Measurements from ENCODE around the gene SPG21. TPM values are rescaled to one million over a fixed set of nuclear protein-coding genes. Genes with fewer than 3 reads are reported as not detected.

SPG21 gene, protein sequence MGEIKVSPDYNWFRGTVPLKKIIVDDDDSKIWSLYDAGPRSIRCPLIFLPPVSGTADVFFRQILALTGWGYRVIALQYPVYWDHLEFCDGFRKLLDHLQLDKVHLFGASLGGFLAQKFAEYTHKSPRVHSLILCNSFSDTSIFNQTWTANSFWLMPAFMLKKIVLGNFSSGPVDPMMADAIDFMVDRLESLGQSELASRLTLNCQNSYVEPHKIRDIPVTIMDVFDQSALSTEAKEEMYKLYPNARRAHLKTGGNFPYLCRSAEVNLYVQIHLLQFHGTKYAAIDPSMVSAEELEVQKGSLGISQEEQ
- total RNA-seq (2021; fragmentation: NEBNext Ultra II Directional; extraction: Animal tissue kit (Norgen Biotek cat#: 25700)), result 68.6 and 72.7 TPM in 2 replicates
- polyA plus RNA-seq (2011; rRNA removed), result 51.4 and 67.3 TPM in 2 replicates
- polyA plus RNA-seq (2011; cell fraction: cytosol; rRNA removed), result 56.8 TPM
- 28.8 TPM for polyA plus RNA-seq (2011; cell fraction: nucleus; rRNA removed)
- 53.5 to 64.2 TPM (median 54.9 TPM) in 4 replicates for polyA plus RNA-seq (2012, experiment 1 of 2)
- 72.6 TPM for polyA plus RNA-seq (2012, experiment 2 of 2)
- 48.9 TPM for polyA plus RNA-seq (2013, experiment 1 of 2)
- 51.3 TPM for polyA plus RNA-seq (2013, experiment 2 of 2)
- polyA minus RNA-seq (2011; rRNA and poly(A)+ RNA removed), result 37.4 and 44.6 TPM in 2 replicates
- polyA minus RNA-seq (2011; cell fraction: cytosol; rRNA and poly(A)+ RNA removed), result 28.3 TPM
- 31.6 TPM for polyA minus RNA-seq (2011; cell fraction: nucleus; rRNA and poly(A)+ RNA removed)
- long read RNA-seq, experiment 1, transcript SPG21-201 (9 exons, 1,822 nt), result major isoform, 28 of 56 reads
- long read RNA-seq, experiment 1, partial matches to known transcripts, result 16 of 56 reads
- long read RNA-seq, experiment 1, other reads (novel, unspliced or antisense), result 11 of 56 reads
- long read RNA-seq, experiment 2, partial matches to known transcripts, result 1 of 4 reads
- long read RNA-seq, experiment 2, other reads (novel, unspliced or antisense), result 1 of 4 reads

- no peak within 1 kb of the TSS for H3K4ac ChIP-seq (replicated peaks; ENCODE audit: insufficient read length, low read depth, low read length)
- H4K8ac ChIP-seq (ENCODE audit: extremely low read depth, insufficient read depth, low read length), result peak within 1 kb of the TSS; percentile 88
- peaks cover 0 to 13% of the 10 kb centered on the region in 2 experiments; a peak in 1 of 4 replicates for H3K79me2 ChIP-seq (ENCODE audit: control insufficient read depth in 1 of 2, insufficient read depth in 2 of 2, low read length in 2 of 2)
- no peaks in the 10 kb centered on the region for H3K36me3 ChIP-seq (ENCODE audit: control insufficient read depth in 2 of 4, insufficient read depth in 4 of 4, low read length in 3 of 4)
- peak within 1 kb of the TSS; percentile 75 for H2BK5ac ChIP-seq (ENCODE audit: low read depth, low read length)
- H2BK120ac ChIP-seq (replicated peaks; ENCODE audit: low read depth, low read length), result no peak within 1 kb of the TSS
- peak within 1 kb of the TSS; percentile 81 to 98 (median 88) for H3K4me3 ChIP-seq (ENCODE audit: extremely low read depth in 1 of 4, insufficient read depth in 2 of 4, low read depth in 3 of 4, low read length in 4 of 4)
- no peaks in the 10 kb centered on the region for H3K9me3 ChIP-seq (ENCODE audit: insufficient read depth in 2 of 2, low read depth in 1 of 2, low read length in 1 of 2)
- peak within 1 kb of the TSS; percentile 99 for H2AFZ ChIP-seq (ENCODE audit: low read length)
- H4K5ac ChIP-seq (ENCODE audit: insufficient read length, low read depth, low read length), result peak within 1 kb of the TSS; percentile 37
- no peak within 1 kb of the TSS for H2BK15ac ChIP-seq (ENCODE audit: low read length)
- H3K23ac ChIP-seq (ENCODE audit: insufficient read length), result no peak within 1 kb of the TSS
- H2BK20ac ChIP-seq (ENCODE audit: low read length), result no peak within 1 kb of the TSS
- peak within 1 kb of the TSS; percentile 82 for H4K91ac ChIP-seq (replicated peaks; ENCODE audit: insufficient read length, low read length)
- H4K20me1 ChIP-seq (replicated peaks in 1 of 2; ENCODE audit: control insufficient read depth in 1 of 2, insufficient read depth in 2 of 2, low read length in 2 of 2), result no peaks in the 10 kb centered on the region
- ChIA-PET POLR2A (ENCODE audit: partially characterized antibody) (interaction anchor here (0.7 to 2.0 kb wide), 4 partner anchors 10 to 78 kb away, joined by 3 to 12 read pairs (median 5); partner anchors contain the start of gene ANKDD1A), CTCF (ENCODE audit: partially characterized antibody) (interaction anchor here (0.6 to 2.6 kb wide), 5 partner anchors 13 to 339 kb away, joined by 3 to 9 read pairs (median 3); no protein-coding TSS in a partner anchor)
- H3K79me1 ChIP-seq (ENCODE audit: low read depth, low read length), result 0 out of 2 replicates have a peak, but pooled peaks cover 3% of the 10 kb centered on the region
- peak within 1 kb of the TSS; percentile 80; the same call in 1 of the 2 replicates for H2BK12ac ChIP-seq (ENCODE audit: low read depth, low read length)
- H2AK5ac ChIP-seq (ENCODE audit: low read depth, low read length), result 0 out of 2 replicates have a peak within 1 kb of the TSS, but pooled peaks have one; percentile 45
- no peak within 1 kb of the TSS for H3K14ac ChIP-seq (ENCODE audit: insufficient read length)
- peak within 1 kb of the TSS; percentile 83; the same call in 1 of the 2 replicates for H3K18ac ChIP-seq (ENCODE audit: extremely low read depth, low read length)
- peak within 1 kb of the TSS; percentile 61; the same call in 1 of the 2 replicates for H3K27ac ChIP-seq (ENCODE audit: low read depth, low read length)
- peak within 1 kb of the TSS; percentile 92 to 95 for H3K4me2 ChIP-seq (ENCODE audit: insufficient read depth in 1 of 2, low read depth in 2 of 2, low read length in 2 of 2)
- no peaks in the 10 kb centered on the region; a peak in 1 of 7 replicates for H3K27me3 ChIP-seq (replicated peaks in 1 of 4; ENCODE audit: control insufficient read depth in 3 of 4, extremely low read depth in 1 of 4, insufficient read depth in 3 of 4, low read length in 3 of 4)
- H3K9ac ChIP-seq (replicated peaks in 1 of 4; ENCODE audit: extremely low read depth in 1 of 4, low read depth in 3 of 4, low read length in 3 of 4), result peak within 1 kb of the TSS; percentile 46 to 77 (median 66)
- H3K4me1 ChIP-seq (replicated peaks in 1 of 4; ENCODE audit: control insufficient read depth in 3 of 4, insufficient read depth in 4 of 4, low read length in 3 of 4), result peaks cover 0 to 5% (median 1%) of the 10 kb centered on the region in 4 experiments; a peak in 4 of 7 replicates
- FAIRE-seq, result no peak
- 2% methylated on average over 53 of the region's 75 CpGs; no CpG with 5 or more reads in 1 of the 2 experiments for WGBS, 2 experiments (ENCODE audit: extremely low coverage in 1 of 2, insufficient coverage in 1 of 2, insufficient read length in 1 of 2, insufficient replicate concordance in 2 of 2, low coverage in 1 of 2, low lambda C conversion rate in 2 of 2, missing lambda C conversion rate in 1 of 2)
- peak within 1 kb of the TSS; percentile 70 for H3K56ac ChIP-seq (replicated peaks; ENCODE audit: insufficient read length, low read depth, low read length)
- peak; percentile 41 to 89 for DNase-seq (ENCODE audit: low read depth in 1 of 2, low spot score in 2 of 2)
- peaks cover 8% of the 10 kb centered on the region for H3K23me2 ChIP-seq (ENCODE audit: low read depth, low read length)
- peak; percentile 31 for TF ChIP-seq SAP30 (IDR thresholded peaks at IDR 0.05; ENCODE audit: insufficient read depth, insufficient replicate concordance, low read length)
- no peak for TF ChIP-seq SIRT6 (IDR thresholded peaks at IDR 0.05; ENCODE audit: low read length)
- TF ChIP-seq SIN3A (conservative IDR thresholded peaks at IDR 0.05 in 1 of 2, IDR thresholded peaks at IDR 0.05 in 1 of 2; ENCODE audit: low read depth in 1 of 2, low read length in 2 of 2), result peak; percentile 84 to 86; a peak in 2 of 4 replicates
- 0 out of 2 replicates have a peak, but pooled peaks have one; percentile 17 for TF ChIP-seq BRCA1 (IDR thresholded peaks at IDR 0.05; ENCODE audit: low read depth, low read length)
- TF ChIP-seq CBX5 (IDR thresholded peaks at IDR 0.05; ENCODE audit: low read depth, low read length), result no peak
- TF ChIP-seq EGR1 (IDR thresholded peaks at IDR 0.05; ENCODE audit: borderline replicate concordance, low read depth, low read length), result no peak
Measured at GRCh38 chr15:64989416-64990167, at the start of gene SPG21. SPG21 (minus strand) TSS chr15:64989914; CDS start chr15:64983569, 6,345 bp downstream.

Data from H1 (cell line).